ENCODE results near the gene ABCC1.

ABCC1 gene

GRCh38 chr16:16031401-16031800 lies 82.0 kb downstream of the ABCC1 start:
- H3K4me3 ChIP-seq (replicated peaks; ENCODE audit: low read depth, low read length), result no peak overlapping the region
- no peak for DNase-seq (ENCODE audit: extremely low read depth, low read depth)
- TF ChIP-seq, protein P1, sequence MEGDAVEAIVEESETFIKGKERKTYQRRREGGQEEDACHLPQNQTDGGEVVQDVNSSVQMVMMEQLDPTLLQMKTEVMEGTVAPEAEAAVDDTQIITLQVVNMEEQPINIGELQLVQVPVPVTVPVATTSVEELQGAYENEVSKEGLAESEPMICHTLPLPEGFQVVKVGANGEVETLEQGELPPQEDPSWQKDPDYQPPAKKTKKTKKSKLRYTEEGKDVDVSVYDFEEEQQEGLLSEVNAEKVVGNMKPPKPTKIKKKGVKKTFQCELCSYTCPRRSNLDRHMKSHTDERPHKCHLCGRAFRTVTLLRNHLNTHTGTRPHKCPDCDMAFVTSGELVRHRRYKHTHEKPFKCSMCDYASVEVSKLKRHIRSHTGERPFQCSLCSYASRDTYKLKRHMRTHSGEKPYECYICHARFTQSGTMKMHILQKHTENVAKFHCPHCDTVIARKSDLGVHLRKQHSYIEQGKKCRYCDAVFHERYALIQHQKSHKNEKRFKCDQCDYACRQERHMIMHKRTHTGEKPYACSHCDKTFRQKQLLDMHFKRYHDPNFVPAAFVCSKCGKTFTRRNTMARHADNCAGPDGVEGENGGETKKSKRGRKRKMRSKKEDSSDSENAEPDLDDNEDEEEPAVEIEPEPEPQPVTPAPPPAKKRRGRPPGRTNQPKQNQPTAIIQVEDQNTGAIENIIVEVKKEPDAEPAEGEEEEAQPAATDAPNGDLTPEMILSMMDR (IDR thresholded peaks at IDR 0.05; ENCODE audit: low read depth, low read length, missing control alignments), result no peak

DNA sequence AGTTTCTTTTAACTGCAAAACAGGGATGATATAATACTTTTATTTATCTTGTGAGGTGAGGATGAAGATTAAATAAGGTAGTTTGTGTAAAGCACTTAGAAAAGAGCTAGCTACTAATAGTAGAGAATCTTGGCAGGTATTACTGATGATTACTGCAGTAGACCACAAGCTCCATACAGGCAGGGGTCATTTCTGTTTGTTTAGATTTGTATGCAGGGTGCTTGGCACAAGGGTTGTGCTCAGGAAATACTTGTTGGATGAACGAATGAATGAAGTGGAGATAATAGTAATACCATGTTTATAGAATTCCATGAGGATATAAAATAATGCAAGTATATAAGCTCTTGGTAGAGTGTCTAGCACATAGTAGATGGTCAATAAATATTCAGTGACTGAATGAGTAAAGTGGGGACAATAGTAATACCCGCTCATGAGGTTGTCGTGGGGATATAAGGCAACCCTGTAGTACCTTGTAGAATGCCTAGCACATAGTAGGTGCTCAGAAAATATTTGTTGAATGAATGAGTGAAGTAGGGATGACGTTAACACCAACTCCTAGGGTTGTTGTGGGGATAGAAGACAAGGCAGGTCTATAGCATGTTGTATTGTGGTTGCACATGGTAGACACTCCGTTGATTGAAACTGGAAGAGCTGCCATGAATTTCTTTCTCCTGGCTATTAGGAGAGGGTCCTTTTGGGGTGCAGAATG lies 83.0 kb downstream of the ABCC1 start:
- H3K4me3 ChIP-seq (replicated peaks; ENCODE audit: low read depth, low read length), result no peak overlapping the region
- no peak for DNase-seq (ENCODE audit: extremely low read depth, low read depth)
- TF ChIP-seq, protein P1 (IDR thresholded peaks at IDR 0.05; ENCODE audit: low read depth, low read length, missing control alignments), result no peak

- TF ChIP-seq, protein P1 (IDR thresholded peaks at IDR 0.05; ENCODE audit: low read depth, low read length, missing control alignments), result no peak
- DNase-seq (ENCODE audit: extremely low read depth, low read depth), result no peak
- no peak overlapping the region for H3K4me3 ChIP-seq (replicated peaks; ENCODE audit: low read depth, low read length)
These were observed 83.8 kb downstream of the ABCC1 start for GRCh38 chr16:16033208-16033717.

DNA sequence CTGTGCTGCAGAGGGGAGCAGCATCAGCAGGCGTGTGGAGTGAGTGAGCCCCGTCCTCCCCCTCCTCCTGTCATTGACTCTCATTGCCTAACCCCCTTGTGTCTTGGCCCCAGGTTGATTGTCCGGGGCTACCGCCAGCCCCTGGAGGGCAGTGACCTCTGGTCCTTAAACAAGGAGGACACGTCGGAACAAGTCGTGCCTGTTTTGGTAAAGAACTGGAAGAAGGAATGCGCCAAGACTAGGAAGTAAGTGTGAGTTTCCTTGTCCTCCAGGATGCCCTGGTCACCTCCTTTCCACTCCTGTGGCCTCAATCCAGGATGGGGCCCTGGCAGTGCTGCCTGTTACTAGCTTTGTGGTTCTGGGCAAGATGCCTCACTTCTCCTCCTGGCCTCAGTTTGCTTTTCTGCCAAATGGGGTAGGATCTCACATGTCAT lies 87.0 kb downstream of the ABCC1 start:
- TF ChIP-seq, protein P1 (IDR thresholded peaks at IDR 0.05; ENCODE audit: low read depth, low read length, missing control alignments), result no peak
- no peak overlapping the region for H3K4me3 ChIP-seq (replicated peaks; ENCODE audit: low read depth, low read length)
- DNase-seq (ENCODE audit: extremely low read depth, low read depth), result no peak

- no peak for DNase-seq (ENCODE audit: extremely low read depth, low read depth)
- TF ChIP-seq, protein P1 (IDR thresholded peaks at IDR 0.05; ENCODE audit: low read depth, low read length, missing control alignments), result no peak
These were observed 88.1 kb downstream of the ABCC1 start for GRCh38 chr16:16037521-16037920.

GRCh38 chr16:16037970-16038369 lies 88.6 kb downstream of the ABCC1 start:
- DNase-seq (ENCODE audit: extremely low read depth, low read depth), result no peak
- TF ChIP-seq, protein P1 (IDR thresholded peaks at IDR 0.05; ENCODE audit: low read depth, low read length, missing control alignments), result no peak

More at GRCh38 chr16:16037521-16037920, 88.1 kb downstream of the ABCC1 start:
- no peak overlapping the region for H3K4me3 ChIP-seq (replicated peaks; ENCODE audit: low read depth, low read length)

More at GRCh38 chr16:16037970-16038369, 88.6 kb downstream of the ABCC1 start:
- H3K4me3 ChIP-seq (replicated peaks; ENCODE audit: low read depth, low read length), result no peak overlapping the region
